ENCODE measurements around the gene CNNM1.

The CNNM1 gene

GRCh38 chr10:99337311-99337811 lies 8.2 kb downstream of the CNNM1 start:
- no peak for DNase-seq (ENCODE audit: low read depth in 1 of 2, low spot score in 1 of 2)

- DNase-seq (ENCODE audit: low read depth in 1 of 2, low spot score in 1 of 2) = no peak
These were observed 8.7 kb downstream of the CNNM1 start for GRCh38 chr10:99337901-99338300.

GRCh38 chr10:99339077-99339476 lies 9.9 kb downstream of the CNNM1 start:
- DNase-seq (ENCODE audit: low read depth in 1 of 2, low spot score in 1 of 2) = no peak

GRCh38 chr10:99339563-99340047 lies 10.4 kb downstream of the CNNM1 start:
- DNase-seq (ENCODE audit: low read depth in 1 of 2, low spot score in 1 of 2) = no peak

- no peak for DNase-seq (ENCODE audit: low read depth in 1 of 2, low spot score in 1 of 2)
These were observed 11.5 kb downstream of the CNNM1 start for GRCh38 chr10:99340650-99341049.

GRCh38 chr10:99341248-99341647 lies 12.1 kb downstream of the CNNM1 start:
- no peak for DNase-seq (ENCODE audit: low read depth in 1 of 2, low spot score in 1 of 2)

GRCh38 chr10:99341860-99342490 lies 12.8 kb downstream of the CNNM1 start:
- DNase-seq (ENCODE audit: low read depth in 1 of 2, low spot score in 1 of 2) = no peak

GRCh38 chr10:99343262-99343661 lies 14.1 kb downstream of the CNNM1 start:
- DNase-seq (ENCODE audit: low read depth in 1 of 2, low spot score in 1 of 2) = no peak

- DNase-seq (ENCODE audit: low read depth in 1 of 2, low spot score in 1 of 2) = no peak
These were observed 15.6 kb downstream of the CNNM1 start for GRCh38 chr10:99344715-99345114.

GRCh38 chr10:99345350-99345749 lies 16.2 kb downstream of the CNNM1 start:
- DNase-seq (ENCODE audit: low read depth in 1 of 2, low spot score in 1 of 2) = no peak

- no peak for DNase-seq (ENCODE audit: low read depth in 1 of 2, low spot score in 1 of 2)
These were observed 17.1 kb downstream of the CNNM1 start for GRCh38 chr10:99346247-99346646.

- DNase-seq (ENCODE audit: low read depth in 1 of 2, low spot score in 1 of 2) = no peak
These were observed 18.5 kb downstream of the CNNM1 start for GRCh38 chr10:99347672-99348071.

- no peak for DNase-seq (ENCODE audit: low read depth in 1 of 2, low spot score in 1 of 2)
These were observed 24.0 kb downstream of the CNNM1 start for GRCh38 chr10:99353182-99353581.

- DNase-seq (ENCODE audit: low read depth in 1 of 2, low spot score in 1 of 2) = no peak
These were observed 28.5 kb downstream of the CNNM1 start for GRCh38 chr10:99357691-99358090.

- DNase-seq (ENCODE audit: low read depth in 1 of 2, low spot score in 1 of 2) = no peak
These were observed 28.9 kb downstream of the CNNM1 start for GRCh38 chr10:99358101-99358500.

- no peak for DNase-seq (ENCODE audit: low read depth in 1 of 2, low spot score in 1 of 2)
These were observed 31.8 kb downstream of the CNNM1 start for GRCh38 chr10:99360934-99361333.

- DNase-seq (ENCODE audit: low read depth in 1 of 2, low spot score in 1 of 2) = no peak
These were observed 35.0 kb downstream of the CNNM1 start for GRCh38 chr10:99364125-99364524.

GRCh38 chr10:99365311-99365710 lies 36.2 kb downstream of the CNNM1 start:
- no peak for DNase-seq (ENCODE audit: low read depth in 1 of 2, low spot score in 1 of 2)

GRCh38 chr10:99365736-99366135 lies 36.6 kb downstream of the CNNM1 start:
- DNase-seq (ENCODE audit: low read depth in 1 of 2, low spot score in 1 of 2) = no peak

GRCh38 chr10:99366666-99367065 lies 37.5 kb downstream of the CNNM1 start:
- DNase-seq (ENCODE audit: low read depth in 1 of 2, low spot score in 1 of 2) = no peak

- no peak for DNase-seq (ENCODE audit: low read depth in 1 of 2, low spot score in 1 of 2)
These were observed 39.5 kb downstream of the CNNM1 start for GRCh38 chr10:99368646-99369045.

- no peak for DNase-seq (ENCODE audit: low read depth in 1 of 2, low spot score in 1 of 2)
These were observed 40.0 kb downstream of the CNNM1 start for GRCh38 chr10:99369126-99369525.

- no peak for DNase-seq (ENCODE audit: low read depth in 1 of 2, low spot score in 1 of 2)
These were observed 40.4 kb downstream of the CNNM1 start for GRCh38 chr10:99369551-99369950.
